A549 treated with RU486 at 1 μM for 4 hours (cell line): ENCODE data around the gene CES1. TPM values are rescaled to one million over a fixed set of nuclear protein-coding genes. Genes with fewer than 3 reads are reported as not detected.

Experiments
- total RNA-seq: library from RNA; stranded (reverse); fragments of 200-300 nt; extraction: Qiagen RNA extraction; gene quantifications from 5 replicates; pipeline ENCODE4 v1.2.3, GENCODE V29; 2022; ENCODE audit warnings: low read depth

CES1 gene
- 28.7 to 51.1 TPM (median 32.7 TPM) in 5 replicates for total RNA-seq

GRCh38 chr16:55832773-55833691, at the start of gene CES1:
Gene CES1 (minus strand): TSS chr16:55833096. CDS start chr16:55833055, 41 bp downstream.

GRCh38 chr16:55875273-55875672, 42.4 kb upstream of the CES1 start, which contains the start of gene CES5A:
Gene CES5A (minus strand): TSS chr16:55875373. CDS start chr16:55875221, 152 bp downstream.

Other genes starting within 250 kb of the CES1 start
- gene SLC6A2, start 177.1 kb downstream of the CES1 start, total RNA-seq, result 0.06 to 0.10 TPM in 2 of 5 replicates, not detected in the others
- gene CES5A, start 42.3 kb upstream of the CES1 start, total RNA-seq, result not detected in 5 replicates